RPMI8226 (cell line): Measurements from ENCODE around the gene DLG3.
A peak's percentile ranks its signal among the peaks of the same experiment; 100 is the strongest.
"Not testable (repeated sequence)": the region's sequence is repeated elsewhere in the genome, so short reads cannot be mapped to it uniquely, and the experiment has no call there.

ENCODE experiments used
- DNase-seq: peaks from one replicate; pipeline ENCODE4 v3.0.0-alpha.2; 2015

The DLG3 gene

GRCh38 chrX:70476934-70477733 is 32.5 kb downstream of the DLG3 start:
- no peak for DNase-seq

DNA sequence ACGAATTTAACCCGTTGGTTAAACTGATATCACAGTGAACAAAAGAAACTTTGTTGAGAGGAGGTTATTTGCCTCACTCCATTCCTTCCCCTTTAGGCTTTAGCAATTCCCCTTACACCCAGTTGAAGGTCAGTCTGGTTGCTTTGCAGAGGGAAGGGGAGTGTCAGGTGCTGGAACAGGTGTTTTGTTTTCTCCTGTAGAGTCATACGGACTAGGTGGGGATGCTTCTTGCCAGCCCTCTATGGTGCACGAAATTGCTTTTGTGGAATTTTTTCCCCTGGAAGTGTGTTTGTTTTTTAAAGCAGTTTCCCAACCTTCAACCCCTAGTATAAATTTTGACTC is 33.1 kb downstream of the DLG3 start:
- DNase-seq = no peak

GRCh38 chrX:70478526-70479245 is 34.1 kb downstream of the DLG3 start:
- no peak for DNase-seq

GRCh38 chrX:70479247-70479921 is 34.7 kb downstream of the DLG3 start:
- DNase-seq = no peak

DNA sequence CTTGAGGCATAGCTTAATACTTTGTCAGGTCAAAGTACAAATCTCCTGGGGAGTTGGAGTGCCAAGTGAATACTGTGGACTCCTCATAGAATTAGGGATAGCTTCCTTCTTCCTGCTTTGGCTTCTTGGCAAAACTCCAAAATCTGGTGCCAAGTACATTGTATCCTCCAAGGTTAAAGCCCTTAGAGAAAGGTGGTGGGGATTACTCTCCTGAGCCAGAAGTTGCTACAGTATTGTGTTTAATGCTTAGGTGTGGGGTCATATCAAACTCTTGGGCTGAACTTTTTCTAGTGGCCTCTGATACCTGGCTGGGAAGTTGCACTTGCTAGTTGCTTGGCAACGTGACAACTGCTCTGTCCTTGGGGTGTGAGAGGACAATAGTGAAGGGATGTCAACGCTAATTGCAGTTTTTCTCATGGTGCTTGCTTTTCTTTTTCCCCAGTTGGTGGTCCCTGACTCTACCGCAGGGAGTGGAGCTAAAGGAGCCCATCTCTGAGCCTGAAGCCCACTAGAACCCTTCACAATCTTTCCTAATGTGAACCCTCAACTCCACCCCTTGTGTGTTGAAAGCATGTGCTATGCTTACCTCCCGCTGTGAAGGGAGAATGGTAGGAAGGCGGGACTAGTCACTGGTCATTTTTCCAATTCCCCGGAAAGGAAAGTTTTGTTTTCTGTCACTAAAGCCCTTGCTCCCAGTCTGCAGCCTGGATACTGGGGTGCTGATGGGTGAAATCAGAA is 35.5 kb downstream of the DLG3 start:
- DNase-seq = no peak

DNA sequence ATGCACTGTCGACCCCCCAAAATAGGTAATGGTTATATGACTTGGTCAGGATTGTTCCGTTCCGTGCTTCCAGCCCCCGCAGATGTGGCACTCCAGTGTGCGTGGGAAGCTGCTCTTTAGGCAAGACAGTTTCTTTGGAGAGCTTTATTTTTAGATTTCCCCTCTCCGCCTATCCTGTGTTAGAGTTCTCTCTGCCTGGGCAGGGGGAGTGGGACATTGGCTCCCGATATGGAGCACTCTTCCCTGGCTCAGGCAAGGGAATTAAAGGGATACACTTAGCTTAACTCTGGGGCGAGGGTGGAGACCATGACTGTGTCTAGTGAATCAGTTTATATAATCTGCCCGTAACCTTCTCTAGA is 36.0 kb downstream of the DLG3 start:
- DNase-seq = no peak

DNA sequence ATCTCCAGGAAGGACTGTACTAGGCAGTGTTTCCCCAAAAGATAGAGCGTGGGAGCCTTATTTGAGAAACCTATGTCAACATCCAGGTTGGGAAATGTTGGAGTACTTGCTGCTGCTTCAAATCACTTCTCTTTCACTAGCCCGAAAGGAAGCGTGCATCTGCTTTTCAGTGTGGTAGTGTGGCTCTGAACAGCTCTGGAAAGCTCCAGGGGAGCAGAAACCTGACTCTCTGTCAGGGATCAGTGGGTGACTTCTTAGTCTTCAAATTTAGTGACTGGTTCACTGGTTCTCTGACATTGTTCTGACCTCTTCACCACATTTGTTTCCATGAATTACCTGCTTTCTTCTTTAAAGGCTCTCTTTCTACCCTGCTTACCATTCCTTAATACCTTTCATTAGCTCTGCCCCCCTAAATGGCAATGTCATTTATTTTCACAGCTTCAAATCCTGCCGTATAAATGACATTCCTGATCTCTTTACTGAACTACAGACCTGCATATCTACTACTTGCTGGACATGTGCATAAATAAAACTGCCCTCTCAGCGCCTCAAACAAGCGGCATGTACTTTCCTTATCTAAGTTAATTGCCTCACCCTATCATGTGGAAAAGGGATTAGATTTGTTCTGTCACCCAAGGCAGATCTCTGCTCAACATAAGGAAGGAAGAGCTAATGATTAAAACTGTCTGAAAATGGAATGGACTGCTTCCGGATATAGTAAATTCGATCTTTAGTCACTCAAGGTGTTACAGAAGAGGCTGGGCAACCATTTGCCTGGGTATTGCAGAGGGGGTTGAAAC is 37.0 kb downstream of the DLG3 start:
- DNase-seq = no peak

- no peak for DNase-seq
These were observed 37.7 kb downstream of the DLG3 start for GRCh38 chrX:70482300-70482699.

- DNase-seq = no peak
These were observed 40.8 kb downstream of the DLG3 start for GRCh38 chrX:70485466-70485865.

DNA sequence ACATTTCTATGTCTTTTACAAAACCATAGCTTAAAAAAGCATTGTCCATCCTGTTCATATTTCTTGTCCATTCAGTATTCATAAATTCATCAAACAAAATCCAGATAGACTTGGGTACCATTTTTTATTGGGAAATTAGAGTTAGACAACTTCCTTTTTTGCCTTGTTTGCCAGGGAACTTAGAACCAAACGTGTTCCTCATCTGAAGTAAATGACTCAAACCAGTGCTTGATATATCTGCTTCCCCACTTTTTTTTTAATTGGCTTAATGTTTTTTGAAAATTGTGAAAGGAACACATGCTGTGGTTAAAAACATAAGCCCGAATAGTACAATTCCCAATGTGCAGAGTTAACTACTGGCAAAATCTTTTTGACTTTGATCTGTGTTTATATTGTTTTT is 44.2 kb downstream of the DLG3 start:
- DNase-seq = no peak

GRCh38 chrX:70494441-70494840 is 49.8 kb downstream of the DLG3 start:
- DNase-seq = no peak

DNA sequence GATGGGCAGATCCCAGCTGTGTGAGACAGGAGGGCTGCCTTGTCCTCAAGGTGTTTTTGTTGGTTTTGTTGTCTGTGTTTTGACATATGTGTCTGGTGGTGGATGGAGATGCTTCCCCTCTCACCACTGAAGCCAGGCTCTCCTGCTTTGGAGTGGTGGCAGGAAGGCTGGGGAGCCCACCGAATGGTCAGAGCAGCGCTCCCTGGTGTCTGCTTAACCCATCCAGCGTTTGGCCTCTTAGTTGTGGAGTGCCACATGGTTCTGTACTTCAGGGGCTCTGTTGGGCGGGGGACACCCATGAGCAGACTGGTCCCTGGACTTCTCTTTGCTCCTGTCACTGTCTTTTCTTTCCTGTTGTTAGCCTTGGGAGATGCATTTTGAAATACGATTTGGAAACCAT is 51.9 kb downstream of the DLG3 start:
- no peak for DNase-seq

- DNase-seq = no peak
These were observed 52.4 kb downstream of the DLG3 start for GRCh38 chrX:70497026-70497425.

- DNase-seq = peak; percentile 65
These were observed 53.5 kb downstream of the DLG3 start for GRCh38 chrX:70498129-70498528.

DNA sequence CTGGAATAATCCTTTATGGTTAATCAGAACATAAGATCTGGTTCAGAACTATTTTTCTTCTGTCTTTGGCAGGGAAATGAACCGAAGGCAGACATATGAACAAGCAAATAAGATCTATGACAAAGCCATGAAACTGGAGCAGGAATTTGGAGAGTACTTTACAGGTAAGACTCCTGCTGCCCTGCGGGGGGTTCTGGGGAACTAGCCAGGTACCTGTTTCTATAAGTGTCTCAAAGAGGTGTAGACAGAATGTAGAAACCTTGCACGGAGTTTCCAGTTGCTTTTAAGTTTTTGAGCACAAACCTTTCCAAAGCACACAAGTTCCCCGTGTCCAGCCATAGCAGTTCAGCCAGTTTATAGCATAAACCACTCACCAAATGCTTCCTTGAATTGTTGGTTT is 56.2 kb downstream of the DLG3 start:
- no peak for DNase-seq

DNA sequence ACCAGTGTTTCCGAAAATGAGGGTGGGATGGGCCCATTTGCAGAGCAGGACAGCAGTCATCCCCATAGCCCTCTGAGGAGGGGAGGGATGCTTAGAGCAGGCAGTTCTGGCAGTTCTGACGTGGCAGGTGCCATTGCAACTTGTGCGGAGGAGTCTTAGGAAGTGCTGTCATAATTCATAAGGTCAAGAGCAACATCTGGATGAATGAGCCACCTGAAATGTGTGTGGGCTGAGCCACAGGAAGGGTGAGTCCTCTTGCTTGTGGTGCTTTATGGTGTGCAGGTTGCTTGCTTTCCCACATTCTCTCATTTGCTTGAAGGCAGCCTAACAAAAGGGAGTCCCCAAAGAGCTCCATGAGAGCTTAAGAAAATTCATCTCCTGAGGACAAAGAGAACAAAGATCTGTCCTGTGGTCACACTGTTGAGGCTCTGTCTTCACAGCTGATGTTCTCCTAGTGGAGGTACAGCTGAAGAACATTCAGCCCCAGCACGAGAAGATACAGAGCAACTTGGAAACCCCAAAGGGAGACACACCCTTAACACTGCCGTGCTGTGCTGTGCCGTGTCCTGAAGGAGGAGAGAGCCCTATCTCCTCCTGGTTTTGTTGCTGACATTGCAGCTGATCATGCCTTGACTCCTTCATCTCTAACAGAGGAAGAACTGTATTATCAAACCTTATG is 60.3 kb downstream of the DLG3 start:
- DNase-seq = no peak

DNA sequence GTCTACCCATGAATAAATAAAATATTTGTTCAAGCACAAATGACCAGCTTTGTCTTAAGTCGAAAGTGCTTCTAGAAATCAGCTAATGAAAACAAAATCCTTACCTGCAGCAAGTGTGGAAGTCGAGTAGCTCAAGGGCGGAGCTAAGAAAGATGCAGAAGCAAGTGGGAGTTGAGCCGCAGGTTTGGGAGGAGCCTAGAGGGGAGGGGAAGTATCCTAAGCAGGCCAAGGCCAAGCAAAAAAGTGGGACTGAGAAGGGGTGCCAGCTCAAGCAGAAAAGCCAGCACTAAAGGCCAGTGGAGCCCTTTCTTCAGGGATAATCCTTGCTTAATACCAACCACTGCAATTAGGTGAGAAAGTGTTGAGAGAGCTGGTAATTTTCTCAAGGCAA is 60.8 kb downstream of the DLG3 start:
- no peak for DNase-seq

DNA sequence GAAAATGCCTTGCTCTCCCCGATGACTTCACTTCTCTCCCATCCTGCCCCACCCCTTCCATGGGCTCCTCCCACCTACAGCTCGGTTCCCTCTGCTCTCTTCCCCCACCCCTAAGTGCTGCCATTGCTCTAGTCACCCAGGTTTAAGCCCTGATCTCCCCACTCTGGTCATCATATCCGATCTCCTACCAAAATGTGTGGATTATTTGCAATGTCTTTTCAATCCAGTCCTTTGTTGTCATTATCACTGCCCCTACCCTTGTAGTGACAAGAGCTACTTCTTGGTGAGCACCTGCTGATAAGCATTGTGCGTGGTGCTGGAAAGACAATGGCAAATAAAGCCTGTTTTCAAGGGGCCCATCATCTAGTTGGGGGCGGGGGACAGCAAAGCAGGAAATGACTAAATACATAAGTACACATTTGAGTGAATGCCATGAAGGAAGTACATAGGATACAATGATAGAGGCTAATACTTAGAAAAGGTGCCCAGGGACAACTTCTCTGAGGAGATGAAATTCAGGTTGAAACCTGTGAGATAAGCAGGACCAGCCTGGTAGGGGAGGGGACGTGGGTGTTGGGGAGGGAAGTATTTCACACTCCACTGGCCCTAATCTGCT is 63.8 kb downstream of the DLG3 start:
- no peak for DNase-seq

- no peak for DNase-seq
These were observed 64.4 kb downstream of the DLG3 start for GRCh38 chrX:70509078-70509477.

DNA sequence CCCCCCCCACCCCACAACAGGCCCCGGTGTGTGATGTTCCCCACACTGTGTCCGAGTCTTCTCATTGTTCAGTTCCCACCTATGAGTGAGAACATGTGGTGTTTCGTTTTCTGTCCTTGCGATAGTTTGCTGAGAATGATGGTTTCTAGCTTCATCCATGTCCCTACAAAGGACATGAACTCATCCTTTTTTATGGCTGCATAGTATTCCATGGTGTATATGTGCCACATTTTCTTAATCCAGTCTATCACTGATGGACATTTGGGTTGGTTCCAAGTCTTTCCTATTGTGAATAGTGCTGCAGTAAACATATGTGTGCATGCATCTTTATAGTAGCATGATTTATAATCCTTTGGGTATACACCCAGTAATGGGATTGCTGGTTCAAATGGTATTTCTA is 70.6 kb downstream of the DLG3 start:
- DNase-seq = not testable (repeated sequence)

DNA sequence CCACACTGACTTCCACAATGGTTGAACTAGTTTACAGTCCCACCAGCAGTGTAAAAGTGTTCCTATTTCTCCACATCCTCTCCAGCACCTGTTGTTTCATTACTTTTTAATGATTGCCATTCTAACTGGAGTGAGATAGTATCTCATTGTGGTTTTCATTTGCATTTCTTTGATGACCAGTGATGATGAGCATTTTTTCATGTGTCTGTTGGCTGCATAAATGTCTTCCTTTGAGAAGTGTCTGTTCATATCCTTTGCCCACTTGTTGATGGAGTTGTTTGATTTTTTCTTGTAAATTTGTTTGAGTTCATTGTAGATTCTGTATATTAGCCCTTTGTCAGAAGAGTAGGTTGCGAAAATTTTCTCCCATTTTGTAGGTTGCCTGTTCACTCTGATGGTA is 71.1 kb downstream of the DLG3 start:
- not testable (repeated sequence) for DNase-seq

DNA sequence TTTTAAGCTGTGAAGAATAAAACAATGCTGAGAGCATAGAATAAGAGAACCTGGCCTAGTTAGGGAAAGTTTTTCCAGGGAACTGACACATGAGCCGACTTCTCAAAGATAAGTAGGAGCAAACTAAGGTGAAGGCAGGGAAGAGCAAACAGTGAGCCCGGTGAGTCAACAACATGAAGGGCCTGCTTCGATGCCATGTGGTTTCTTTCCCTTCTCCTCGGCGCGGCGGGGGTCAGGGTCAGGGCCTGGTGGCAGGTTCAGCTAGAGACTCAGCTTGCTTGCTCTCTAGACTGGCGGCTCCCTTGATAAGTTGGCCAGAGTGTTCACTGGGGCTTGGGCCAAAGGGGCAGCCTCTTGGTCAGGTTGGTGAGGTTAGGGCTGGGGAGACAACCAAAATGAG is 81.1 kb downstream of the DLG3 start:
- DNase-seq = no peak
